NCI-H1092 treated with DMSO at 0.1 percent for 48 hours (cell line): ENCODE data around the gene OR2M3.
"Not testable (repeated sequence)": the region's sequence is repeated elsewhere in the genome, so short reads cannot be mapped to it uniquely, and the experiment has no call there.

Experiments used
- DNase-seq: peaks from one replicate; lab custom pipeline; 2025; lab: John Stamatoyannopoulos, UW

The OR2M3 gene

GRCh38 chr1:248196965-248197364, at the start of gene OR2M3:
Gene OR2M3, plus strand, starts transcription at chr1:248197265. Its CDS starts 5,803 bp downstream, at chr1:248203068.
- DNase-seq, result no peak

GRCh38 chr1:248152056-248152827, 44.8 kb upstream of the OR2M3 start:
- DNase-seq, result no peak

- DNase-seq, result no peak
Measured at GRCh38 chr1:248155927-248156326, 41.1 kb upstream of the OR2M3 start.

- DNase-seq, result no peak
Measured at GRCh38 chr1:248158758-248159157, 38.3 kb upstream of the OR2M3 start.

- DNase-seq, result no peak
Measured at GRCh38 chr1:248164031-248164430, 33.0 kb upstream of the OR2M3 start.

GRCh38 chr1:248165186-248165585, 31.9 kb upstream of the OR2M3 start:
- DNase-seq, result no peak

GRCh38 chr1:248174521-248174920, 22.5 kb upstream of the OR2M3 start, which contains the start of gene OR2M2:
Gene OR2M2, plus strand, starts transcription at chr1:248174821. Its CDS starts 5,165 bp downstream, at chr1:248179986.
- DNase-seq, result no peak

GRCh38 chr1:248183996-248184395, 13.1 kb upstream of the OR2M3 start:
- DNase-seq, result no peak

- no peak for DNase-seq
Measured at GRCh38 chr1:248187363-248187762, 9.7 kb upstream of the OR2M3 start.

- no peak for DNase-seq
Measured at GRCh38 chr1:248189026-248189425, 8.0 kb upstream of the OR2M3 start.

- DNase-seq, result no peak
Measured at GRCh38 chr1:248194117-248194516, 2.9 kb upstream of the OR2M3 start.

GRCh38 chr1:248215880-248216279, 18.8 kb downstream of the OR2M3 start:
- DNase-seq, result no peak

GRCh38 chr1:248225537-248225936, 28.5 kb downstream of the OR2M3 start:
- DNase-seq, result no peak

- DNase-seq, result no peak
Measured at GRCh38 chr1:248229360-248229908, 32.4 kb downstream of the OR2M3 start.

GRCh38 chr1:248231117-248231516, 34.1 kb downstream of the OR2M3 start, which contains the start of gene OR2M4:
Gene OR2M4, plus strand, starts transcription at chr1:248231417. Its CDS starts 7,512 bp downstream, at chr1:248238929.
- DNase-seq, result no peak

GRCh38 chr1:248239478-248239877, 42.4 kb downstream of the OR2M3 start:
- no peak for DNase-seq

GRCh38 chr1:248243204-248243603, 46.1 kb downstream of the OR2M3 start:
- DNase-seq, result peak; percentile 11

- DNase-seq, result not testable (repeated sequence)
Measured at GRCh38 chr1:248259309-248259708, 62.2 kb downstream of the OR2M3 start.
